HPDE6-E6E7 (cell line): ENCODE results near the gene CCDC159.
A peak's percentile ranks its signal among the peaks of the same experiment; 100 is the strongest.
"Not testable (repeated sequence)": the region's sequence is repeated elsewhere in the genome, so short reads cannot be mapped to it uniquely, and the experiment has no call there.

ENCODE experiments used
- DNase-seq: peaks from one replicate; pipeline ENCODE4 v3.0.0; 2011; ENCODE audit warnings: missing footprints; ENCODE audit errors: extremely low spot score

Gene CCDC159

GRCh38 chr19:11346104-11346940, at the start of gene CCDC159, which contains the start of gene TMEM205:
Gene CCDC159 (plus strand): TSS chr19:11346519. CDS start chr19:11346607, 88 bp downstream.
Gene TMEM205 (minus strand): TSS chr19:11346268. CDS start chr19:11345619, 649 bp downstream.
- peak; percentile 97 for DNase-seq

GRCh38 chr19:11299946-11300810, 46.1 kb upstream of the CCDC159 start:
- DNase-seq, result no peak

- no peak for DNase-seq
Measured at GRCh38 chr19:11300811-11301120, 45.6 kb upstream of the CCDC159 start.

- DNase-seq, result no peak
Measured at GRCh38 chr19:11304936-11305335, 41.4 kb upstream of the CCDC159 start.

- DNase-seq, result no peak
Measured at GRCh38 chr19:11306337-11306736, 40.0 kb upstream of the CCDC159 start.

- not testable (repeated sequence) for DNase-seq
Measured at GRCh38 chr19:11320278-11320995, 25.9 kb upstream of the CCDC159 start.

GRCh38 chr19:11321191-11322126, 24.9 kb upstream of the CCDC159 start:
- no peak for DNase-seq

GRCh38 chr19:11322269-11323024, 23.9 kb upstream of the CCDC159 start:
- no peak for DNase-seq

GRCh38 chr19:11323601-11324078, 22.7 kb upstream of the CCDC159 start:
- DNase-seq, result no peak

GRCh38 chr19:11324079-11324661, 22.1 kb upstream of the CCDC159 start:
- DNase-seq, result peak; percentile 85

- no peak for DNase-seq
Measured at GRCh38 chr19:11324748-11325389, 21.4 kb upstream of the CCDC159 start.

- no peak for DNase-seq
Measured at GRCh38 chr19:11325544-11325943, 20.8 kb upstream of the CCDC159 start.

- no peak for DNase-seq
Measured at GRCh38 chr19:11330127-11330526, 16.2 kb upstream of the CCDC159 start.

- no peak for DNase-seq
Measured at GRCh38 chr19:11331502-11331901, 14.8 kb upstream of the CCDC159 start.

- no peak for DNase-seq
Measured at GRCh38 chr19:11332822-11333221, 13.5 kb upstream of the CCDC159 start.

- not testable (repeated sequence) for DNase-seq
Measured at GRCh38 chr19:11333838-11334237, 12.5 kb upstream of the CCDC159 start.

- DNase-seq, result no peak
Measured at GRCh38 chr19:11335449-11336146, 10.7 kb upstream of the CCDC159 start.

GRCh38 chr19:11337080-11337479, 9.2 kb upstream of the CCDC159 start:
- no peak for DNase-seq
